Peyer's patch (tissue), 4 donors: ENCODE results near the gene ST3GAL2. TPM values are rescaled to one million over a fixed set of nuclear protein-coding genes. Genes with fewer than 3 reads are reported as not detected.

Source experiments
- DNase-seq, 3 donors: peaks; one replicate each; pipeline ENCODE4 v3.0.0-alpha.2; 2017 to 2019
- H3K27ac ChIP-seq, 4 donors: fragments of 200-600 bp; sonication (generic); one replicate each; pipeline ENCODE4 v1.5.1; 2016 to 2019
- H3K27me3 ChIP-seq, 2 donors: fragments of 200-600 bp; sonication (generic); one replicate each; pipeline ENCODE4 v1.5.1; 2019
- H3K36me3 ChIP-seq, 3 donors: fragments of 200-600 bp; sonication (generic); one replicate each; pipeline ENCODE4 v1.5.1; 2016 to 2019
- H3K4me1 ChIP-seq, 4 donors: fragments of 200-600 bp; sonication (generic); one replicate each; pipeline ENCODE4 v1.5.1; 2016 to 2019
- H3K4me3 ChIP-seq, 4 donors: fragments of 200-600 bp; sonication (generic); 1 replicate in 3 of 4; 2 replicates in 1 of 4; pipeline ENCODE4 v1.5.1; 2016 to 2019; ENCODE audit warnings: mild to moderate bottlenecking in 1 of 4
- H3K9me3 ChIP-seq, 4 donors: fragments of 200-600 bp; sonication (generic); one replicate each; pipeline ENCODE4 v1.5.1; 2016 to 2019; ENCODE audit warnings: mild to moderate bottlenecking in 1 of 4
- POLR2A ChIP-seq, 2 donors: fragments of 450-650 bp; IDR thresholded peaks; one replicate each; pipeline ENCODE4 v1.5.1; 2017; ENCODE audit warnings: antibody characterized with exemption in 2 of 2, mild to moderate bottlenecking in 2 of 2, moderate library complexity in 2 of 2
- total RNA-seq, 4 donors: library from RNA; depleted of rRNA; stranded (reverse); fragments of >200 nt; gene quantifications; one replicate each; pipeline ENCODE4 v1.1.0, GENCODE V29; 2016
- TF ChIP-seq, protein P1 (sequence below), 6 experiments: fragments of 450-650 bp in 4 of 6; fragments of 200-600 bp in 2 of 6; sonication (generic) in 1 of 6; IDR thresholded peaks; one replicate each; pipeline ENCODE4 v1.5.1; 2017 to 2019; ENCODE audit warnings: antibody characterized with exemption in 6 of 6, mild to moderate bottlenecking in 3 of 6, moderate library complexity in 1 of 6

The ST3GAL2 gene
- total RNA-seq, 4 donors from 2014 or later: 13.0 to 27.5 (median 19.6) TPM

DNA sequence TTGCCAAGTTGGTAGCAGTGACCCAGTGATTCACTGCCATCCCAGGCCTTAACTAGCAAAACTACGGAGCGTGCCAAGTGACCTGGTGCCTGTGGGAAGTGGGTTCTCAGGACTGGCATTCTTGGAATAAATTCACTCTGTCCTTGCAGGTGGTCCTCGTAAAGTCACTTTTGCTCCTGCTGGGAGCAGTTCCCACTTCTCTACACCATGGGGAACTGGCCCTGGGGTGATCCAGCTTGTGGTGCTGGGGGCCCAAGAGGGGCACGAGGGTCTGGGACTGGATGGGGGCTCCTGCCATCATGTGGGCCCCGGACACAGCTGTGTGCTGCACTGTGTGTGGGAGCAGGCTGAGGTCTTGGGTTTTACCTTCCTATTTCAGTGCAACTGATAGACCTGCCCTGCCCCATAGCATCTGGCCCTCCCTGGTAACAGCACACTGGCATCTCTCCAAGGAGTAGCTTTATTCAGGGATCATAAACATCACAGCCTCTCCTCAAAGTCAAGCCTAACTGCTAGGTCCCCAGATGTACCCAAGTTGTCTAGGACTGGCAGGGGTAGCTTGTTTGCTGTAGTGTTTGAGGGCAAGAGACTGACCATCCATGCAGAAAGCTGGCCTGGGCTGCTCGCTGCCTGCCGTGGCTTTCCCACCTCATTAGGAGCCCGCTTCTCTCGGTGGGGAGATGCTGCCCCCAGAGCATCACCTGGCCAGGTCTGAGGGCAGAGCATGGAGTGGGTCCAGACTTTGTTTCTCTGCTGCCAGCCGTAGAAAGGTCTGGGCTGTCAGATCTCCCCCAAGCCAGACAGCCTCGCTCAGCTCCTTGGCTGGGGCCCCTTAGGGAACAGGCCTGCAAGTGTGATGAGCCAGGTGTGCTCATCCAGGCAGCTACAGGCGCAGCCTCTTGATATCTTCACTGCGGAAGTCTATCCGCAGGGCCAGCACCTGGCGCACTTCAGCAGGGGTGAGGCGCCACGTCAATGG, 41.5 kb upstream of the ST3GAL2 start:
- Histone ChIP-seq H3K27ac (no peak overlapping the region), H3K4me1 (no peaks in the 10 kb centered on the region), H3K27me3 (no peaks in the 10 kb centered on the region), H3K36me3 (peaks cover 0 to 70% (median 0%) of the 10 kb centered on the region in 3 donors), H3K4me3 (no peak overlapping the region), H3K9me3 (no peaks in the 10 kb centered on the region)
- TF ChIP-seq POLR2A (IDR thresholded peaks at IDR 0.05): no peak
- TF ChIP-seq, protein P1, sequence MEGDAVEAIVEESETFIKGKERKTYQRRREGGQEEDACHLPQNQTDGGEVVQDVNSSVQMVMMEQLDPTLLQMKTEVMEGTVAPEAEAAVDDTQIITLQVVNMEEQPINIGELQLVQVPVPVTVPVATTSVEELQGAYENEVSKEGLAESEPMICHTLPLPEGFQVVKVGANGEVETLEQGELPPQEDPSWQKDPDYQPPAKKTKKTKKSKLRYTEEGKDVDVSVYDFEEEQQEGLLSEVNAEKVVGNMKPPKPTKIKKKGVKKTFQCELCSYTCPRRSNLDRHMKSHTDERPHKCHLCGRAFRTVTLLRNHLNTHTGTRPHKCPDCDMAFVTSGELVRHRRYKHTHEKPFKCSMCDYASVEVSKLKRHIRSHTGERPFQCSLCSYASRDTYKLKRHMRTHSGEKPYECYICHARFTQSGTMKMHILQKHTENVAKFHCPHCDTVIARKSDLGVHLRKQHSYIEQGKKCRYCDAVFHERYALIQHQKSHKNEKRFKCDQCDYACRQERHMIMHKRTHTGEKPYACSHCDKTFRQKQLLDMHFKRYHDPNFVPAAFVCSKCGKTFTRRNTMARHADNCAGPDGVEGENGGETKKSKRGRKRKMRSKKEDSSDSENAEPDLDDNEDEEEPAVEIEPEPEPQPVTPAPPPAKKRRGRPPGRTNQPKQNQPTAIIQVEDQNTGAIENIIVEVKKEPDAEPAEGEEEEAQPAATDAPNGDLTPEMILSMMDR (IDR thresholded peaks at IDR 0.05): no peak
- no peak for DNase-seq

DNA sequence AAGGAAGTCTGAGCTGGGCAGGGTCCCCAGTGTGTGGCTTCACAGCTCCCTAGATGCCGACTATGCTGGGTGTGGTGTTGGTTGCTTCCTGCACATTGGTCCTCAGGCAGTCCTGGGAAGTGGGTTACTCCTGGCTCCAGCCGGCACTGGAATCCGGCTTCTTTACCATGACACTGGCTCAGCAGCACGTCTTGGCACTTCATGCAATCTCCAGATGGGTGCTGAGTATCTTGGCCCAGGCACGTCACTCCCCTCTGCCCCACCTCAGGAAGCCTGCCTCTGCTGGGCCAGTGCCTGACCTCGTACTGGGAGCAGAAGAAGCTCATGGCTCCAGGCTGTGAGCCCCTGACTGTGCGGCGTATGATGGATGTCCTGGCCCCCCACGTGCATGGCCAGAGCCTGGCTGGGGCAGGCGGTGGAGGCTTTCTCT, 40.0 kb upstream of the ST3GAL2 start:
- Histone ChIP-seq H3K36me3 (peaks cover 0 to 71% (median 0%) of the 10 kb centered on the region in 3 donors), H3K9me3 (no peaks in the 10 kb centered on the region)

DNA sequence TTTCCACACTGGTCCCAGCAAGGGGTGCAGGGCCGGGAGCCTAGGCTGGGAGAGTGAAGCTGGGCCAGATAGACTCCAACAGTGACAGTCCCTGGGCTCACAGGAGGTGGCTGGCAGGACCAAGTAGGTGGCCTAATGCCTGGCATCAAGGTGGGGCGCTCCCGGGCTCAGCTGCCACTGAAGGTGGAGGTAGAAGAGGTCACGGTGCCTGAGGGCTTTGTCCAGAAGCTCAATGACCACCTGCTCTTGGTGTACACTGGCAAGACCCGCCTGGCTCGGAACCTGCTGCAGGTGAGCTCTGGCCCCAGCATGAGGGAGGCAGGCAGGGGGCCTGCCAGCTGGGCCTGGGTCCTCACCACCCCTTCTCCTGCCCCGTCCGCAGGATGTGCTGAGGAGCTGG, 39.3 kb upstream of the ST3GAL2 start:
- Histone ChIP-seq H3K4me1 (no peaks in the 10 kb centered on the region), H3K27ac (no peak overlapping the region), H3K9me3 (no peaks in the 10 kb centered on the region), H3K4me3 (no peak overlapping the region), H3K36me3 (peaks cover 0 to 71% (median 0%) of the 10 kb centered on the region in 3 donors), H3K27me3 (no peaks in the 10 kb centered on the region)
- TF ChIP-seq, protein P1 (IDR thresholded peaks at IDR 0.05): no peak
- no peak for TF ChIP-seq POLR2A (IDR thresholded peaks at IDR 0.05)
- DNase-seq: no peak

More for the DNA sequence above, 40.0 kb upstream of the ST3GAL2 start:
- no peak overlapping the region for H3K4me3 ChIP-seq
- H3K27me3 ChIP-seq: no peaks in the 10 kb centered on the region
- TF ChIP-seq, protein P1 (IDR thresholded peaks at IDR 0.05): no peak
- no peak for TF ChIP-seq POLR2A (IDR thresholded peaks at IDR 0.05)
- H3K27ac ChIP-seq: no peak overlapping the region
- no peak for DNase-seq
- H3K4me1 ChIP-seq: no peaks in the 10 kb centered on the region

DNA sequence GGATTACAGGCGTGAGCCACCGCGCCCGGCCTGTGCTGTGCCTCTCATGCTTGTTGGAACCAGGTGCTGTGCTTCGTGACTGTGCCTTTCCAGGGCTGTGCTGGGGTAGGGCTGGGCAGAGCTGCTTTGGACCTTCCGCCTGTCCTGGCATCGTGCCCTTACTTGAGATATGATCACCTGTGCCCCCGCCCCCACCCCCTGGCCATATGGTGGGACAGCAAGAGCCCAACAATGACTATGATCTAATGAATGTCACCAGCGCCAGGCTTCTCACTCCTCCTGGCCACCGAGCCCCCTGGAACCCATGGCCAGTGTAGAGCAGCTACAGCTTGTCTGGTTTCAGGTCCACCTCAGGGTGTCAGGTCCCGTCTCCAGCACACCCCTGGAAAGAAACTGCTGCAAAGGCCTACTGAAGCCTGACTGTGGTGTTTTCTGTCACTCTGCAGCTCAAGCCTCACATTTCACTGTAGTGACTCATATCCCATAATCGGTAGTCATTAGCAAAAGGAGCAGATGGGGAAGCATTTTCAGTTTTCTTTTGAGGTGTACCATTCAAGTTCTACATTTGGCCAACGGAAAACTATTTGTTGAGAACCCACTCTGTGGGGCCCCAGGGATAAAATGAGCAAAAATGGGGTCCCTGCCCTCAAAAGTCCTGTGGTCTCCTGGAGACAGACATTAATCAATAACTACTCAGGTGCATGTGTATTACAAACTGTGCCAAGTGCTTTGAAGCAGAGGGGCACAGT, 37.5 kb upstream of the ST3GAL2 start:
- Histone ChIP-seq H3K36me3 (peaks cover 0 to 66% (median 0%) of the 10 kb centered on the region in 3 donors), H3K27ac (peak overlapping the region in 1 of 4 donors; percentile 13)
- DNase-seq: no peak

More for the DNA sequence above, 37.5 kb upstream of the ST3GAL2 start:
- no peaks in the 10 kb centered on the region for H3K27me3 ChIP-seq
- no peak for TF ChIP-seq POLR2A (IDR thresholded peaks at IDR 0.05)
- TF ChIP-seq, protein P1 (IDR thresholded peaks at IDR 0.05): no peak
- no peaks in the 10 kb centered on the region for H3K4me1 ChIP-seq
- H3K9me3 ChIP-seq: no peaks in the 10 kb centered on the region
- no peak overlapping the region for H3K4me3 ChIP-seq
